Astrocyte of the cerebellum (primary cell): ENCODE results near the gene ATP1B1.

Source experiments
- DNase-seq: peaks from one replicate; pipeline ENCODE4 v3.0.0-alpha.2; 2011; ENCODE audit warnings: low read depth
- H3K4me3 ChIP-seq: 2 replicates; pipeline ENCODE4 v1.5.1; 2011; ENCODE audit warnings: mild to moderate bottlenecking, low read depth, low read length, moderate library complexity
- CTCF ChIP-seq: IDR thresholded peaks from 2 replicates; pipeline ENCODE4 v1.5.1; 2012; ENCODE audit warnings: low read length, low read depth, moderate library complexity, mild to moderate bottlenecking; ENCODE audit errors: missing control alignments
- in situ Hi-C: cut with HindIII; loops from 2 replicates; pipeline ENCODE4 v1.10.0; 2017; ENCODE audit warnings: low sequenced_read_pairs

The ATP1B1 gene

GRCh38 chr1:169092399-169092798 lies 14.1 kb upstream of the ATP1B1 start:
- TF ChIP-seq CTCF, result no peak
- in situ Hi-C loops, result no loop called here
- no peak for DNase-seq
- H3K4me3 ChIP-seq, result no peak overlapping the region

GRCh38 chr1:169094897-169095569 lies 11.5 kb upstream of the ATP1B1 start:
- in situ Hi-C loops, result no loop called here
- no peak for TF ChIP-seq CTCF
- DNase-seq, result no peak
- no peak overlapping the region for H3K4me3 ChIP-seq

GRCh38 chr1:169098380-169098779 lies 8.1 kb upstream of the ATP1B1 start:
- no peak for TF ChIP-seq CTCF
- in situ Hi-C loops, result no loop called here
- no peak overlapping the region for H3K4me3 ChIP-seq
- no peak for DNase-seq

GRCh38 chr1:169099561-169099960 lies 6.9 kb upstream of the ATP1B1 start:
- no peak for DNase-seq
- no peak overlapping the region for H3K4me3 ChIP-seq
- TF ChIP-seq CTCF, result no peak
- in situ Hi-C loops, result no loop called here

- DNase-seq, result no peak
- in situ Hi-C loops, result loop anchor here (25.0 kb wide), 1 partner anchor 463 kb away; no protein-coding TSS in a partner anchor
- TF ChIP-seq CTCF, result no peak
- no peak overlapping the region for H3K4me3 ChIP-seq
Observed at GRCh38 chr1:169100208-169100607, 6.3 kb upstream of the ATP1B1 start.

GRCh38 chr1:169100651-169101088 lies 5.8 kb upstream of the ATP1B1 start:
- TF ChIP-seq CTCF, result no peak
- no peak for DNase-seq
- H3K4me3 ChIP-seq, result no peak overlapping the region
- in situ Hi-C loops, result loop anchor here (25.0 kb wide), 1 partner anchor 463 kb away; no protein-coding TSS in a partner anchor

- in situ Hi-C loops, result loop anchor here (25.0 kb wide), 1 partner anchor 465 kb away; no protein-coding TSS in a partner anchor
- no peak overlapping the region for H3K4me3 ChIP-seq
- DNase-seq, result peak; percentile 90
- no peak for TF ChIP-seq CTCF
Observed at GRCh38 chr1:169102567-169102966, 3.9 kb upstream of the ATP1B1 start.
